Measurements from ENCODE around the gene TWIST2.

Gene TWIST2

GRCh38 chr2:238897122-238897880, 49.4 kb downstream of the TWIST2 start:
- Histone ChIP-seq H3F3A (ENCODE audit: low read depth) (no peaks in the 10 kb centered on the region), H3K9ac (ENCODE audit: low read depth, low read length, poor library complexity, severe bottlenecking) (no peak overlapping the region), H3K79me2 (ENCODE audit: insufficient read depth, low read length) (no peaks in the 10 kb centered on the region), H3K9me2 (replicated peaks; ENCODE audit: low read depth, low read length) (no peaks in the 10 kb centered on the region), H3K9me3 (ENCODE audit: insufficient read depth, low read depth, low read length) (no peaks in the 10 kb centered on the region), H3K4me1 (ENCODE audit: insufficient read depth, low read length, poor library complexity, severe bottlenecking) (no peaks in the 10 kb centered on the region), H3K36me3 (ENCODE audit: insufficient read depth, low read length) (no peaks in the 10 kb centered on the region), H4K20me1 (ENCODE audit: insufficient read depth, low read length, poor library complexity, severe bottlenecking) (no peaks in the 10 kb centered on the region), H2AFZ (ENCODE audit: low read length) (no peak overlapping the region), H3K4me2 (ENCODE audit: low read depth, low read length, poor library complexity, severe bottlenecking) (no peak overlapping the region), H3K4me3 (ENCODE audit: low read length, poor library complexity, severe bottlenecking) (no peak overlapping the region), H3K27me3 (ENCODE audit: insufficient read depth, low read length, poor library complexity, severe bottlenecking) (no peaks in the 10 kb centered on the region)
- TF ChIP-seq EZH2phosphoT487 (IDR thresholded peaks at IDR 0.05; ENCODE audit: borderline replicate concordance) (no peak), CTCF (conservative IDR thresholded peaks at IDR 0.05; ENCODE audit: low read length) (no peak)

GRCh38 chr2:238897911-238898311, 50.0 kb downstream of the TWIST2 start:
- H3K4me3 ChIP-seq (ENCODE audit: low read length, poor library complexity, severe bottlenecking), result no peak overlapping the region
- no peak overlapping the region for H2AFZ ChIP-seq (ENCODE audit: low read length)
- no peaks in the 10 kb centered on the region for H3K4me1 ChIP-seq (ENCODE audit: insufficient read depth, low read length, poor library complexity, severe bottlenecking)
- no peaks in the 10 kb centered on the region for H3K27me3 ChIP-seq (ENCODE audit: insufficient read depth, low read length, poor library complexity, severe bottlenecking)
- no peaks in the 10 kb centered on the region for H3K79me2 ChIP-seq (ENCODE audit: insufficient read depth, low read length)
- H3F3A ChIP-seq (ENCODE audit: low read depth), result no peaks in the 10 kb centered on the region
- no peak overlapping the region for H3K9ac ChIP-seq (ENCODE audit: low read depth, low read length, poor library complexity, severe bottlenecking)
- TF ChIP-seq CTCF (conservative IDR thresholded peaks at IDR 0.05; ENCODE audit: low read length) (no peak), EZH2phosphoT487 (IDR thresholded peaks at IDR 0.05; ENCODE audit: borderline replicate concordance) (no peak)
- no peaks in the 10 kb centered on the region for H4K20me1 ChIP-seq (ENCODE audit: insufficient read depth, low read length, poor library complexity, severe bottlenecking)
- H3K4me2 ChIP-seq (ENCODE audit: low read depth, low read length, poor library complexity, severe bottlenecking), result no peak overlapping the region
- no peaks in the 10 kb centered on the region for H3K9me2 ChIP-seq (replicated peaks; ENCODE audit: low read depth, low read length)
- H3K9me3 ChIP-seq (ENCODE audit: insufficient read depth, low read depth, low read length), result no peaks in the 10 kb centered on the region
- H3K36me3 ChIP-seq (ENCODE audit: insufficient read depth, low read length), result no peaks in the 10 kb centered on the region

- no peaks in the 10 kb centered on the region for H3K9me2 ChIP-seq (replicated peaks; ENCODE audit: low read depth, low read length)
- no peaks in the 10 kb centered on the region for H3K9me3 ChIP-seq (ENCODE audit: insufficient read depth, low read depth, low read length)
- no peak overlapping the region for H3K9ac ChIP-seq (ENCODE audit: low read depth, low read length, poor library complexity, severe bottlenecking)
- no peaks in the 10 kb centered on the region for H3K36me3 ChIP-seq (ENCODE audit: insufficient read depth, low read length)
- no peaks in the 10 kb centered on the region for H3F3A ChIP-seq (ENCODE audit: low read depth)
- no peak overlapping the region for H3K4me3 ChIP-seq (ENCODE audit: low read length, poor library complexity, severe bottlenecking)
- H3K79me2 ChIP-seq (ENCODE audit: insufficient read depth, low read length), result no peaks in the 10 kb centered on the region
- H3K27me3 ChIP-seq (ENCODE audit: insufficient read depth, low read length, poor library complexity, severe bottlenecking), result no peaks in the 10 kb centered on the region
- H3K4me2 ChIP-seq (ENCODE audit: low read depth, low read length, poor library complexity, severe bottlenecking), result no peak overlapping the region
- TF ChIP-seq CTCF (conservative IDR thresholded peaks at IDR 0.05; ENCODE audit: low read length) (no peak), EZH2phosphoT487 (IDR thresholded peaks at IDR 0.05; ENCODE audit: borderline replicate concordance) (no peak)
- H4K20me1 ChIP-seq (ENCODE audit: insufficient read depth, low read length, poor library complexity, severe bottlenecking), result no peaks in the 10 kb centered on the region
- H2AFZ ChIP-seq (ENCODE audit: low read length), result no peak overlapping the region
- no peaks in the 10 kb centered on the region for H3K4me1 ChIP-seq (ENCODE audit: insufficient read depth, low read length, poor library complexity, severe bottlenecking)
These were observed 50.8 kb downstream of the TWIST2 start for GRCh38 chr2:238898534-238899281.

All from Loucy (cell line).